H1 (cell line): ENCODE measurements around the gene PAAF1. TPM values are rescaled to one million over a fixed set of nuclear protein-coding genes. Genes with fewer than 3 reads are reported as not detected.

Experiments
- CTCF ChIA-PET: fragments of 300-600 bp; sonication (Branson Sonifier 250); formaldehyde crosslinking; loops from one replicate; lab custom pipeline; 2021; ENCODE audit not compliant: partially characterized antibody; lab: Charles Lee
- POLR2A ChIA-PET: fragments of 300-600 bp; sonication (Branson Sonifier 250); formaldehyde crosslinking; loops from one replicate; lab custom pipeline; 2021; ENCODE audit warnings: inconsistent platforms; ENCODE audit not compliant: partially characterized antibody; lab: Charles Lee
- DNase-seq, 2 experiments: peaks; one replicate each; pipeline versions ENCODE4 v3.0.0 to v3.0.0-alpha.2; 2010 to 2022; ENCODE audit warnings: low spot score in 2 of 2, low read depth in 1 of 2, mixed read lengths in 1 of 2
- FAIRE-seq: peaks from 2 replicates; lab custom pipeline; 2011; peaks lifted over from hg19 to GRCh38; lab: Jason Lieb, UNC
- H2AFZ ChIP-seq: 2 replicates; pipeline ENCODE4 v1.8.1; 2012; ENCODE audit warnings: low read length, inconsistent platforms
- H2AK5ac ChIP-seq: 2 replicates; pipeline ENCODE4 v1.6.1; 2013; ENCODE audit warnings: low read depth, low read length
- H2BK120ac ChIP-seq: replicated peaks from 2 replicates; pipeline ENCODE3; 2013; ENCODE audit warnings: low read depth, low read length, inconsistent platforms
- H2BK12ac ChIP-seq: 2 replicates; pipeline ENCODE4 v1.6.1; 2013; ENCODE audit warnings: low read depth, low read length
- H2BK15ac ChIP-seq: 2 replicates; pipeline ENCODE4 v1.6.1; 2013; ENCODE audit warnings: low read length
- H2BK20ac ChIP-seq: 2 replicates; pipeline ENCODE4 v1.6.1; 2013; ENCODE audit warnings: low read length
- H2BK5ac ChIP-seq: 2 replicates; pipeline ENCODE4 v1.6.1; 2013; ENCODE audit warnings: low read depth, low read length
- H3K14ac ChIP-seq: 2 replicates; pipeline ENCODE4 v1.6.1; 2013; ENCODE audit warnings: inconsistent platforms; ENCODE audit not compliant: insufficient read length
- H3K18ac ChIP-seq: 2 replicates; pipeline ENCODE4 v1.6.1; 2013; ENCODE audit warnings: low read length; ENCODE audit errors: extremely low read depth
- H3K23ac ChIP-seq: 2 replicates; pipeline ENCODE4 v1.6.1; 2013; ENCODE audit warnings: inconsistent platforms; ENCODE audit not compliant: insufficient read length
- H3K23me2 ChIP-seq: 2 replicates; pipeline ENCODE4 v1.6.1; 2013; ENCODE audit warnings: low read depth, low read length
- H3K27ac ChIP-seq: 2 replicates; pipeline ENCODE4 v1.6.1; 2011; ENCODE audit warnings: low read depth, low read length, inconsistent platforms
- H3K27me3 ChIP-seq, 4 experiments: replicated peaks in 1 of 4; 1 replicate in 1 of 4; 2 replicates in 3 of 4; pipeline versions ENCODE4 v1.6.1 to v1.8.1; 2011 to 2013; ENCODE audit warnings: low read length in 3 of 4, mild to moderate bottlenecking in 3 of 4, inconsistent platforms in 2 of 4, mixed read lengths in 2 of 4, moderate library complexity in 1 of 4; ENCODE audit not compliant: control insufficient read depth in 3 of 4, insufficient read depth in 3 of 4; ENCODE audit errors: extremely low read depth in 1 of 4
- H3K36me3 ChIP-seq, 4 experiments: 2 replicates each; pipeline versions ENCODE4 v1.6.1 to v1.8.1; 2011 to 2013; ENCODE audit warnings: mild to moderate bottlenecking in 4 of 4, low read length in 3 of 4, moderate library complexity in 2 of 4, control low read depth in 1 of 4, inconsistent platforms in 1 of 4; ENCODE audit not compliant: insufficient read depth in 4 of 4, control insufficient read depth in 2 of 4
- H3K4ac ChIP-seq: replicated peaks from 2 replicates; pipeline ENCODE3; 2013; ENCODE audit warnings: low read length, low read depth, mixed read lengths, inconsistent platforms; ENCODE audit not compliant: insufficient read length
- H3K4me1 ChIP-seq, 4 experiments: replicated peaks in 1 of 4; 1 replicate in 1 of 4; 2 replicates in 3 of 4; pipeline versions ENCODE4 v1.6.1 to v1.8.1; 2011 to 2013; ENCODE audit warnings: low read length in 3 of 4, inconsistent platforms in 2 of 4, mixed read lengths in 1 of 4; ENCODE audit not compliant: insufficient read depth in 4 of 4, control insufficient read depth in 3 of 4
- H3K4me2 ChIP-seq, 2 experiments: 2 replicates each; pipeline versions ENCODE4 v1.6.1 to v1.8.1; 2011 to 2013; ENCODE audit warnings: low read depth in 2 of 2, low read length in 2 of 2, control low read depth in 1 of 2, inconsistent platforms in 1 of 2, mild to moderate bottlenecking in 1 of 2; ENCODE audit not compliant: insufficient read depth in 1 of 2
- H3K4me3 ChIP-seq, 4 experiments: fragments of 200-600, 300-600 bp in 1 of 4; sonication (generic), shearing (Covaris generic), sonication (Bioruptor Twin) in 1 of 4; 2 replicates each; pipeline versions ENCODE4 v1.5.1 to v1.8.1; 2011 to 2016; ENCODE audit warnings: low read length in 4 of 4, low read depth in 3 of 4, control low read depth in 2 of 4, inconsistent platforms in 2 of 4, mild to moderate bottlenecking in 2 of 4, mixed read lengths in 1 of 4, moderate library complexity in 1 of 4; ENCODE audit not compliant: insufficient read depth in 2 of 4; ENCODE audit errors: extremely low read depth in 1 of 4
- H3K56ac ChIP-seq: replicated peaks from 2 replicates; pipeline ENCODE3; 2013; ENCODE audit warnings: low read depth, mild to moderate bottlenecking, mixed read lengths, low read length, inconsistent platforms; ENCODE audit not compliant: insufficient read length
- H3K79me1 ChIP-seq: 2 replicates; pipeline ENCODE4 v1.6.1; 2013; ENCODE audit warnings: low read depth, low read length, control low read depth
- H3K79me2 ChIP-seq, 2 experiments: 2 replicates each; pipeline versions ENCODE4 v1.6.1 to v1.8.1; 2012 to 2013; ENCODE audit warnings: low read length in 2 of 2, mild to moderate bottlenecking in 2 of 2, inconsistent platforms in 1 of 2; ENCODE audit not compliant: insufficient read depth in 2 of 2, control insufficient read depth in 1 of 2
- H3K9ac ChIP-seq, 4 experiments: replicated peaks in 1 of 4; 1 replicate in 1 of 4; 2 replicates in 3 of 4; pipeline versions ENCODE4 v1.6.1 to v1.8.1; 2011 to 2013; ENCODE audit warnings: low read depth in 3 of 4, low read length in 3 of 4, control low read depth in 2 of 4, mild to moderate bottlenecking in 2 of 4, moderate library complexity in 2 of 4, inconsistent platforms in 1 of 4; ENCODE audit errors: extremely low read depth in 1 of 4
- H3K9me3 ChIP-seq, 2 experiments: 2 replicates each; pipeline versions ENCODE4 v1.6.1 to v1.8.1; 2012 to 2013; ENCODE audit warnings: mild to moderate bottlenecking in 2 of 2, moderate library complexity in 2 of 2, control low read depth in 1 of 2, inconsistent platforms in 1 of 2, low read depth in 1 of 2, low read length in 1 of 2, mixed read lengths in 1 of 2; ENCODE audit not compliant: insufficient read depth in 2 of 2
- H4K20me1 ChIP-seq, 2 experiments: replicated peaks in 1 of 2; 2 replicates each; pipeline versions ENCODE3 to v1.8.1; 2011 to 2013; ENCODE audit warnings: inconsistent platforms in 2 of 2, low read length in 2 of 2, mild to moderate bottlenecking in 1 of 2; ENCODE audit not compliant: insufficient read depth in 2 of 2, control insufficient read depth in 1 of 2
- H4K5ac ChIP-seq: 2 replicates; pipeline ENCODE4 v1.6.1; 2013; ENCODE audit warnings: low read length, low read depth, mixed read lengths, inconsistent platforms; ENCODE audit not compliant: insufficient read length
- H4K8ac ChIP-seq: 2 replicates; pipeline ENCODE4 v1.8.0; 2013; ENCODE audit warnings: mild to moderate bottlenecking, moderate library complexity, low read length, inconsistent platforms; ENCODE audit not compliant: insufficient read depth; ENCODE audit errors: extremely low read depth
- H4K91ac ChIP-seq: replicated peaks from 2 replicates; pipeline ENCODE3; 2013; ENCODE audit warnings: low read length, mixed read lengths, inconsistent platforms; ENCODE audit not compliant: insufficient read length
- JUN ChIP-seq: IDR thresholded peaks from 2 replicates; pipeline ENCODE4 v1.6.1; 2011; ENCODE audit warnings: low read depth, mild to moderate bottlenecking, improper control_type of control experiment, low read length
- WGBS, 2 experiments: shearing (Covaris generic) in 1 of 2; methylation state at CpG; one replicate each; pipeline versions ENCODE4 v1.1.6 to v1.1.7; 2013 to 2015; ENCODE audit warnings: low lambda C conversion rate in 2 of 2, mixed read lengths in 2 of 2, inconsistent platforms in 1 of 2, low coverage in 1 of 2, missing lambda C conversion rate in 1 of 2; ENCODE audit not compliant: insufficient replicate concordance in 2 of 2, insufficient coverage in 1 of 2, insufficient read length in 1 of 2; ENCODE audit errors: extremely low coverage in 1 of 2, missing lambda C conversion rate in 1 of 2; 5-methylcytosine and 5-hydroxymethylcytosine counted together
- polyA plus RNA-seq, 7 experiments: library from polyadenylated mRNA; depleted of rRNA in 3 of 7; stranded (reverse) in 5 of 7; unstranded in 2 of 7; fragments of >200 nt in 5 of 7; fragments of 200-250 nt in 2 of 7; gene quantifications; 1 replicate in 5 of 7; 2 replicates in 1 of 7; 4 replicates in 1 of 7; pipeline versions ENCODE4 v1.2.1 to v1.2.3, GENCODE V29; 2011 to 2013; ENCODE audit warnings: missing spikeins in 2 of 7, mixed read lengths in 2 of 7
- total RNA-seq: library from RNA; stranded (reverse); fragmentation: NEBNext Ultra II Directional; extraction: Animal tissue kit (Norgen Biotek cat#: 25700); gene quantifications from 2 replicates; pipeline ENCODE4 v1.2.1, GENCODE V29; 2021

PAAF1 gene
- total and polyA plus RNA-seq, 2 of the 8 experiments (the other 6 are each of a cell fraction or from before 2014, with no cell fraction given): 24.4 to 28.8 TPM

DNA sequence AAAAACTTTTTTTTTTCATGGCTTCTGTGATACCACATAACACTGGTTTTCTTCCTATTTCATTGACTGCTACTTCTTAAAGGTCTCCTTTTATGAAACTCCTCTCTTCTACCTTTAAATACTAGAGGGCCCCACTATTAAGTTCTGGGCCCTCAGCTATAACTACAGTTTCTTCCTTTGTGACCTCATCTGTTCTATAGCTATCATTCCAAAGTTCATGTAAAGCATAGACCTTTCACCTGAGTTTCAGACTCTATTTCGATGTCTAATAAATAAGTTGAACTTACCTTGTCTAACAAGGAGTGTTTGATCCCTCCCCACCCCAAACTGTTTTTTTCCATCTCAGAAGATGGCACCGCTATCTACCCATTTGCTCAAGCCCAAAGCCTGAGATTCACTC lies 35.2 kb downstream of the PAAF1 start:
- no peak for FAIRE-seq

More for the DNA sequence above, 35.2 kb downstream of the PAAF1 start:
- Histone ChIP-seq H2BK5ac (no peak overlapping the region), H4K91ac (no peak overlapping the region), H3K27me3 (peaks cover 0 to 1% (median 0%) of the 10 kb centered on the region in 4 experiments; a peak in 1 of 7 replicates), H3K14ac (no peak overlapping the region)
- no peak for DNase-seq
- POLR2A ChIA-PET: interaction anchor here (0.9 to 1.2 kb wide), 2 partner anchors 13 to 36 kb away, joined by 3 read pairs; no protein-coding TSS in a partner anchor
- no peak for TF ChIP-seq JUN
- TF ChIP-seq, all 59 proteins: peak for 0
- no peak overlapping the region for H4K8ac ChIP-seq
- H3K18ac ChIP-seq: no peak overlapping the region
- CTCF ChIA-PET: interaction anchor here (0.6 to 2.8 kb wide), 3 partner anchors 20 to 146 kb away, joined by 3 to 8 read pairs (median 3); no protein-coding TSS in a partner anchor
- H2BK120ac ChIP-seq: no peak overlapping the region
- H2BK20ac ChIP-seq: no peak overlapping the region
- H2BK15ac ChIP-seq: no peak overlapping the region
- no peak overlapping the region for H3K4me2 ChIP-seq
- H3K79me1 ChIP-seq: no peaks in the 10 kb centered on the region
- 91% methylated on average over 2 of the region's 2 CpGs; no CpG with 5 or more reads in 1 of the 2 experiments for WGBS, 2 experiments
- H3K23me2 ChIP-seq: no peaks in the 10 kb centered on the region; the same call in 1 of the 2 replicates
- no peak overlapping the region for H3K4me3 ChIP-seq
- no peak overlapping the region for H3K23ac ChIP-seq
- H4K20me1 ChIP-seq: no peaks in the 10 kb centered on the region
- no peaks in the 10 kb centered on the region for H3K4me1 ChIP-seq
- H3K79me2 ChIP-seq: no peaks in the 10 kb centered on the region
- H3K27ac ChIP-seq: no peak overlapping the region
- no peaks in the 10 kb centered on the region for H3K9me3 ChIP-seq
- no peak overlapping the region for H4K5ac ChIP-seq
- H2BK12ac ChIP-seq: no peak overlapping the region
- H3K9ac ChIP-seq: no peak overlapping the region
- H2AK5ac ChIP-seq: no peak overlapping the region
- no peak overlapping the region for H3K56ac ChIP-seq
- H3K36me3 ChIP-seq: peaks cover 0 to 8% (median 3%) of the 10 kb centered on the region in 4 experiments; a peak in 4 of 8 replicates
- no peak overlapping the region for H2AFZ ChIP-seq
- H3K4ac ChIP-seq: no peak overlapping the region
